ENCODE measurements around the gene CTNNA1.

The CTNNA1 gene

GRCh38 chr5:138967791-138968448, 214.7 kb downstream of the CTNNA1 start:
- no peak for DNase-seq (ENCODE audit: low spot score)

GRCh38 chr5:138968601-138969000, 215.4 kb downstream of the CTNNA1 start:
- DNase-seq (ENCODE audit: low spot score): no peak

DNA sequence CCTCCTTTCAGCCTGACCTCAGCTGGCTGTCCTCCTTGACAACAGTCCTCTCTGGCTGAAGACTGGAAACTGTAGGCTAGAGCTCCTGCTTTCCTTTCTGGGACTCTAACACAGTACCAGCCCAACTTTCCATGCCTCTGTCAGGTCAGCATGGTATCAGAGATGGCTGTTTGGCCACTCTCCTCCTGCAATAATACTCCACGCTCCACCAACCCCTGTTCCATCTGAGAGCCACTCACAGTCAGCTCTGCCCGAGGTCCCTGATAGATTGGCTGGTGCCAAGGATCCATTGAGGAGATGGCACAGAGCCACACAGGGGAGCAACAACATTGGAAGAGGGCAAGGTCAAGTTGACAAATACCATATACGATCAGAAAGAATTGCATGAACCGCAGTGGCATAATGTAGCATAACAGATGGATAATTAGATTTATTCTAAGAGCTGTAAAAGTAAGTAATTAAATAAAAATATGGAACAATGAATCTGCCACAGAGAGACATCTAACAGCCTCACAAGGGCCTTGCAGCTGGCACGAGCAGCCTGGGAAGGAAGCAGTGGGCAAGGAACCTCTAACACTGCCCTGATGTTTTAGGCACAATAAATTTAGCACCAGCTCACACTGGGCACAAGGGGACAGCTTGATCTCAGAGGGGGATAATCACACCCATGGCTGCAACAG, 216.2 kb downstream of the CTNNA1 start:
- DNase-seq (ENCODE audit: low spot score): no peak

DNA sequence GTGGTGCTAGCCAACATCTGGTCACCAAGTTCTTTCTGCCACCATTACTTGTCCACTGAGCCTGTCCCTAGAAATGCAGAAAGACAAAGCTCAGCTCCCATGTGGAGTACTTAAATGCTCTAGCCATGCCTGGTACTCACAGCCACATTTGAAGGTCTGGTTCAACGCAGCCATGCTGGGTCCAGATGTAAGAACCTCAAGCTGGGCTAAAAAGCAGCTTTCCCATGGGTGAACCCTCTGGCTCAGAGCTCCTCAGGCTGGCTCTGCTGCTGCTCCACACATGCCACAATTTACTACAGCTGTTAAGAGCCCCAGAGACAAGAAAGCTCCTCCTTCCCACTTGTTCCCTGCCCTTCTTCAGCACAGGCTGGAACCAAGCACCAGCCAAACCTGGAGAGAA, 219.0 kb downstream of the CTNNA1 start:
- no peak for DNase-seq (ENCODE audit: low spot score)

- no peak for DNase-seq (ENCODE audit: low spot score)
Observed at GRCh38 chr5:138972836-138973235, 219.6 kb downstream of the CTNNA1 start.

GRCh38 chr5:138974227-138975063, 221.2 kb downstream of the CTNNA1 start:
- DNase-seq (ENCODE audit: low spot score): peak; percentile 62

DNA sequence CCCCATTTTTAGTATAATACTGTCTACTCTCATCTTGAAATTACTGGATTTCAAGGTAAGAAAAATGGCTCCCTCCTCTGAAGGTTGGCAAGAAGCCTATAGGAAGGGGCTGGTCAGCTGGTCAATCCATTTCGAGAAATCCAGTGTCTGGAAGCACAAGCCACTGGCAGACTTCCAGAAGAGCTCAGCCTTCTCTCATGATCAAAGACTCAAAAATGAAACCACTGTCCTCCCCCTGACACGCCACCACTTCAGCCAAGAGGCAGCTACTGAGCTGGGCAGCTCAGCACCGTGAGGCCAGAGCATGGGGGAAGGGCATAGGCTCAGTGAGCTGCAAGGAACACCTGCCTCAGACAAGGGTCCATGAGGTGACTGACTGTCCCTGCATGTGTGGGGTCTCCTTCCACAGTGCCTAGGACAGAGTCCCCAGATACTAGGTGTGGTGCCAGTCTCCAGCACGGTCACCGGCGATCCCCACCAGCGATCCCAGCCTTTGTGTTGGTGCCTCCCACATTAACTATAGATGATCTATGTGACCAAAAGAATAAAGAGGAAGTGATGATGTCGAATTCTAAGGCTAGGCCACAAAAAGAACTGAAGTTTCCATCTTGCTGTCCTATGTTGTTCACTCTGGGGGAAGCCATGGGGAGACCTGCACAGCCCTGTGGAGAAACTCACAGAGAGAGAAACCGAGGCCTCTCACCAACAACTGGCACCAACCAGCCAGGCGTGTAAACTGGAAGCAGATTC, 222.0 kb downstream of the CTNNA1 start:
- no peak for DNase-seq (ENCODE audit: low spot score)

- DNase-seq (ENCODE audit: low spot score): no peak
Observed at GRCh38 chr5:138978080-138978479, 224.9 kb downstream of the CTNNA1 start.

DNA sequence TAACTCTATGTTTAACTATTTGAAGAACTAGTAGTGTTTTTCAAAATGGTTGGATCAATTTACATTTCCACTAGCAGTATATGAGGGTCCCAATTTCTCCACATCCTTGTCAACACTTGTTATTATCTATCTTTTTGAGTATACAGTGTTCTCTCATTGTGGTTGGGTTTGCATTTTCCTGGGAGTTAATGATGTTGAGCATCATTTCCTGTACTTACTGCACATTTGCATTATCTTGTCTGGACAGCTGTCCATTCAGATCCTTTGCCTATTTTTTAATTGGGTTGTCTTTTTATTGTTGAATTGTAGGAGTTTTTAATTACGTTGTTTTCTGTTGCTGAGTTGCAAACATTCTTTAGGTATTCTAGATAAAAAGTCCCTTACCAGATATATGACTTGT, 225.4 kb downstream of the CTNNA1 start:
- DNase-seq (ENCODE audit: low spot score): no peak

DNA sequence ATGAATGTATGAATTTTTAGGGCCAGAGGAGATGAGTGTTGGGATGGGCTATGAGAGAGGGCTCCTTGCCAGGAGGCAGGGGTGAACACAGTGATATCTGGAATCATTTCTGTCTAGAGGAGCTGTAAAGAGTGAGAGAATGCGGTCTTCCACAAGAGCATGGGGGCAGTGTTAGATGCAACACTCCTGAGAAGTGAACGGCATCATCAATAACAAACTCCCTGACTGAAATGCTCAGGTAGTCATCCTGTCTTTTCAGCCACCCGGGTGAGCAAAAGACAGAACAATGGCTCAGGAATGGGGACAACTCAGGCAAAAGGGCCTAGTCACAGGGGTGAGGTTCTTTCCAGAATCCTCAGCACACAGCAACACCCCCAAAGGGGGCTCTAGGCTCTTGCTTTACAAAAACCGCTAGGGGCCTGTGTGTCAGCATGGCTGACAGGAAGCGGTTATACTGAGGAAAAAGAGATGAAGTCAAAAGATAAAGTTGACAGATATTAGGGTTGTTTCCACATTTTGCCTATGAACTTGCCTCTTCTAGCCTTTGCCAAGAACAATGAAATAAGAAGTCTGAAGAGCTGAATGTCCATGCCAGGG, 226.6 kb downstream of the CTNNA1 start:
- DNase-seq (ENCODE audit: low spot score): no peak

DNA sequence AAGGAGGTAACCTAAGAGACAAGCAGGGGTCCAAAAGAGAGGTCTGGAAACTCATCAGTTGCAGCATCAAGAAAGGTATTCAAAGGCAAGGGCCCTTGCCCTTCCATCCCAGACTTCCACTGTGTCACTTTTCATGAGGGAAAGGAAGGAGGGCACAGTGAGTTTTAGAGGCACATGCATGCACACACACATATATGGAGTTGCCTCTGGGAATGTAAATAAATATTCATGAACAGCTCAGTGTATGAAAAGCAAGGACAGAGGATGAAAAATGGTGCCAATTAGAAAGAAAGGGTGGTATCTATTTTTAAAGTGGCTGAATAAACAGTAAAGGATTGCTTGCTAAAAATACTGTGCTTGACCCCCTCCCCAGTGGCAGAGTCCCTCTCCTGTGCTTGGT, 227.2 kb downstream of the CTNNA1 start:
- DNase-seq (ENCODE audit: low spot score): no peak

- DNase-seq (ENCODE audit: low spot score): no peak
Observed at GRCh38 chr5:138981131-138981530, 227.9 kb downstream of the CTNNA1 start.

GRCh38 chr5:138981586-138981985, 228.4 kb downstream of the CTNNA1 start:
- no peak for DNase-seq (ENCODE audit: low spot score)

- no peak for DNase-seq (ENCODE audit: low spot score)
Observed at GRCh38 chr5:138983984-138984383, 230.8 kb downstream of the CTNNA1 start.

Data from D341Med (cell line).